Measurements from ENCODE around the gene GPBP1. TPM values are rescaled to one million over a fixed set of nuclear protein-coding genes. Genes with fewer than 3 reads are reported as not detected.

GPBP1 gene
- total and polyA plus RNA-seq, 9 of the 15 experiments (the other 6 are each of a cell fraction or from before 2014, with no cell fraction given): 31.0 to 109 (median 68.4) TPM

DNA sequence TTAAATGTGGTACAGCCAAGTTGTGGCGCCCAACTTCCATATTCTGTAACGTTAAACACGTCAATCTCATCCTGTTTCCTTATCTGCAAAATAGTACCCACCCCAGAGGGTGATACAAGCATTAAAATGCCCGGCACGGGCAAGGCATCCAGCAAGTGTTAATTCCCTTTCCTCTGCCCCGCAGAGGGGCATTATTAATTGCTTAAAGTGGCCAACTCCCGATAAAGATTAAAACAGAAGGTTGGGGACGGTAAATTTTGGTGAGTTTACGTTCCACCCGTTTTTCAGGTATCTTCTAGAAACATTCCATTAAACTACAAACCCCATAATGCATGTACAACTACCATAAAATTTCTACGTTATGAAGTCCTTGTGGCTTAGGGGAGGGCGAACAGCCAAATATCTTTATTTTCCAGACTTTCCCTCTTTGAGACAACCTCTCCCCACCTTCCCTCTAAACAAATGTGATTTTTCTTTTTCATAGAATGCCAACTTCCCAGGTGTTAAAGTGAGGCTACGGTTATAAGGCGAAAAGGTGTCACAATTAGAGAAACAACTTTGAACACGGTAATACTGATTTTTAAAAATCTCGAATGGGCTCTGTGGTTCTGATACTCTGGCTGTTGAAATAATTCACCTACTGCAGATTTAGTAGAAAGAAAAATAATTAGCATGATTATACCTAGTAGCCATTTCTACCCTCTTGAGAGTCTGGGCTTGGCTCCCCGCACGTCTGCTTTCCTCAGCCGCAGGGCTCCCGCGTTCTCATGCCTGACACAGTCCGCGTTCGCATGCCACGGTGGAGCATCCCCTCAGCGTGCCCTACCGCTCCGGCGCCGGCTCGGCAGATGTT, 1.2 kb upstream of the GPBP1 start (continued):
- TF ChIP-seq, protein P1, sequence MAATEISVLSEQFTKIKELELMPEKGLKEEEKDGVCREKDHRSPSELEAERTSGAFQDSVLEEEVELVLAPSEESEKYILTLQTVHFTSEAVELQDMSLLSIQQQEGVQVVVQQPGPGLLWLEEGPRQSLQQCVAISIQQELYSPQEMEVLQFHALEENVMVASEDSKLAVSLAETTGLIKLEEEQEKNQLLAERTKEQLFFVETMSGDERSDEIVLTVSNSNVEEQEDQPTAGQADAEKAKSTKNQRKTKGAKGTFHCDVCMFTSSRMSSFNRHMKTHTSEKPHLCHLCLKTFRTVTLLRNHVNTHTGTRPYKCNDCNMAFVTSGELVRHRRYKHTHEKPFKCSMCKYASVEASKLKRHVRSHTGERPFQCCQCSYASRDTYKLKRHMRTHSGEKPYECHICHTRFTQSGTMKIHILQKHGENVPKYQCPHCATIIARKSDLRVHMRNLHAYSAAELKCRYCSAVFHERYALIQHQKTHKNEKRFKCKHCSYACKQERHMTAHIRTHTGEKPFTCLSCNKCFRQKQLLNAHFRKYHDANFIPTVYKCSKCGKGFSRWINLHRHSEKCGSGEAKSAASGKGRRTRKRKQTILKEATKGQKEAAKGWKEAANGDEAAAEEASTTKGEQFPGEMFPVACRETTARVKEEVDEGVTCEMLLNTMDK (IDR thresholded peaks at IDR 0.05; ENCODE audit: borderline replicate concordance, insufficient read depth, low read depth, low read length, poor library complexity, severe bottlenecking): no peak
- TF ChIP-seq SAP30 (IDR thresholded peaks at IDR 0.05; ENCODE audit: borderline replicate concordance, insufficient read depth, low read depth, low read length, poor library complexity, severe bottlenecking) (no peak), IRF2 (CRISPR knock-in tag; IDR thresholded peaks at IDR 0.05) (no peak), ZNF143 (CRISPR knock-in tag; IDR thresholded peaks at IDR 0.05) (0 out of 2 replicates have a peak, but pooled peaks have one; percentile 43), NCOA6 (IDR thresholded peaks at IDR 0.05) (no peak), FOXJ2 (tag; IDR thresholded peaks at IDR 0.05) (no peak), ERF (CRISPR knock-in tag; IDR thresholded peaks at IDR 0.05) (no peak), ARHGAP35 (IDR thresholded peaks at IDR 0.05; ENCODE audit: partially characterized antibody) (no peak), SMARCA4 (IDR thresholded peaks at IDR 0.05) (no peak), ZBTB1 (CRISPR knock-in tag; IDR thresholded peaks at IDR 0.05; ENCODE audit: borderline replicate concordance, low read depth) (no peak), TEAD2 (tag; IDR thresholded peaks at IDR 0.05) (no peak), ZNF253 (CRISPR knock-in tag; conservative IDR thresholded peaks at IDR 0.05) (no peak), CREBBP (IDR thresholded peaks at IDR 0.05; ENCODE audit: low read depth, low read length) (no peak)
- TF ChIP-seq, protein P2, sequence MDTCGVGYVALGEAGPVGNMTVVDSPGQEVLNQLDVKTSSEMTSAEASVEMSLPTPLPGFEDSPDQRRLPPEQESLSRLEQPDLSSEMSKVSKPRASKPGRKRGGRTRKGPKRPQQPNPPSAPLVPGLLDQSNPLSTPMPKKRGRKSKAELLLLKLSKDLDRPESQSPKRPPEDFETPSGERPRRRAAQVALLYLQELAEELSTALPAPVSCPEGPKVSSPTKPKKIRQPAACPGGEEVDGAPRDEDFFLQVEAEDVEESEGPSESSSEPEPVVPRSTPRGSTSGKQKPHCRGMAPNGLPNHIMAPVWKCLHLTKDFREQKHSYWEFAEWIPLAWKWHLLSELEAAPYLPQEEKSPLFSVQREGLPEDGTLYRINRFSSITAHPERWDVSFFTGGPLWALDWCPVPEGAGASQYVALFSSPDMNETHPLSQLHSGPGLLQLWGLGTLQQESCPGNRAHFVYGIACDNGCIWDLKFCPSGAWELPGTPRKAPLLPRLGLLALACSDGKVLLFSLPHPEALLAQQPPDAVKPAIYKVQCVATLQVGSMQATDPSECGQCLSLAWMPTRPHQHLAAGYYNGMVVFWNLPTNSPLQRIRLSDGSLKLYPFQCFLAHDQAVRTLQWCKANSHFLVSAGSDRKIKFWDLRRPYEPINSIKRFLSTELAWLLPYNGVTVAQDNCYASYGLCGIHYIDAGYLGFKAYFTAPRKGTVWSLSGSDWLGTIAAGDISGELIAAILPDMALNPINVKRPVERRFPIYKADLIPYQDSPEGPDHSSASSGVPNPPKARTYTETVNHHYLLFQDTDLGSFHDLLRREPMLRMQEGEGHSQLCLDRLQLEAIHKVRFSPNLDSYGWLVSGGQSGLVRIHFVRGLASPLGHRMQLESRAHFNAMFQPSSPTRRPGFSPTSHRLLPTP (IDR thresholded peaks at IDR 0.05; ENCODE audit: borderline replicate concordance, extremely low read depth, insufficient read length): no peak
